ENCODE data around the gene SLC24A3.

GRCh38 chr20:19504251-19504650 lies 291.8 kb downstream of the SLC24A3 start:
- no peak for TF ChIP-seq CTCF (optimal IDR thresholded peaks at IDR 0.05 in 1 of 3, IDR thresholded peaks at IDR 0.05 in 1 of 3, conservative IDR thresholded peaks at IDR 0.05 in 1 of 3; ENCODE audit: extremely low read depth in 1 of 3, insufficient read depth in 2 of 3, low read length in 3 of 3)
- TF ChIP-seq EZH2 (IDR thresholded peaks at IDR 0.05; ENCODE audit: low read length), result no peak
